CD14-positive monocyte (primary cell): ENCODE data around the gene COL9A3. TPM values are rescaled to one million over a fixed set of nuclear protein-coding genes. Genes with fewer than 3 reads are reported as not detected.

Source experiments
- DNase-seq, 3 donors: peaks; one replicate each; pipeline ENCODE4 v3.0.0-alpha.2; 2011 to 2022
- H2AFZ ChIP-seq: 2 replicates; pipeline ENCODE4 v1.6.0; 2012; ENCODE audit warnings: mild to moderate bottlenecking, low read depth, low read length, inconsistent platforms; ENCODE audit not compliant: insufficient read depth, poor library complexity, severe bottlenecking
- H3K27ac ChIP-seq, 2 donors: 1 replicate in 1 of 2; 2 replicates in 1 of 2; pipeline ENCODE4 v1.5.1; 2012 to 2013; ENCODE audit warnings: low read length in 2 of 2, control low read depth in 1 of 2, inconsistent platforms in 1 of 2, low read depth in 1 of 2, mild to moderate bottlenecking in 1 of 2
- H3K27me3 ChIP-seq, 2 donors: one replicate each; pipeline versions ENCODE4 v1.6.0 to v1.6.1; 2011 to 2013; ENCODE audit warnings: low read length in 2 of 2; ENCODE audit not compliant: control insufficient read depth in 2 of 2, insufficient read depth in 2 of 2
- H3K36me3 ChIP-seq, 2 donors: replicated peaks in 1 of 2; 1 replicate in 1 of 2; 2 replicates in 1 of 2; pipeline versions ENCODE4 v1.5.1 to v1.6.1; 2012 to 2013; ENCODE audit warnings: low read length in 2 of 2, control low read depth in 1 of 2, inconsistent platforms in 1 of 2, mild to moderate bottlenecking in 1 of 2; ENCODE audit not compliant: insufficient read depth in 2 of 2, control insufficient read depth in 1 of 2
- H3K4me1 ChIP-seq, 2 donors: 1 replicate in 1 of 2; 2 replicates in 1 of 2; pipeline versions ENCODE4 v1.5.1 to v1.6.1; 2012 to 2013; ENCODE audit warnings: low read length in 2 of 2, control low read depth in 1 of 2, inconsistent platforms in 1 of 2, mild to moderate bottlenecking in 1 of 2, moderate library complexity in 1 of 2; ENCODE audit not compliant: insufficient read depth in 2 of 2, control insufficient read depth in 1 of 2
- H3K4me2 ChIP-seq: replicated peaks from 2 replicates; pipeline ENCODE3; 2012; ENCODE audit warnings: low read length, moderate library complexity, mild to moderate bottlenecking; ENCODE audit not compliant: poor library complexity, severe bottlenecking; ENCODE audit errors: extremely low read depth
- H3K4me3 ChIP-seq, 3 experiments: fragments of 200-600 bp in 1 of 3; sonication (generic) in 1 of 3; replicated peaks in 1 of 3; 1 replicate in 2 of 3; 2 replicates in 1 of 3; pipeline ENCODE4 v1.5.1; 2011 to 2013; ENCODE audit warnings: low read length in 3 of 3, mild to moderate bottlenecking in 3 of 3, control low read depth in 2 of 3, low read depth in 2 of 3, inconsistent platforms in 1 of 3, moderate library complexity in 1 of 3
- H3K79me2 ChIP-seq: 2 replicates; pipeline ENCODE4 v1.6.0; 2012; ENCODE audit warnings: mild to moderate bottlenecking, control low read depth, inconsistent platforms, low read length, moderate library complexity; ENCODE audit not compliant: insufficient read depth
- H3K9ac ChIP-seq: 2 replicates; pipeline ENCODE4 v1.6.0; 2017; ENCODE audit warnings: low read length, mild to moderate bottlenecking; ENCODE audit not compliant: insufficient read depth, poor library complexity, severe bottlenecking
- H3K9me3 ChIP-seq, 2 donors: replicated peaks in 1 of 2; 1 replicate in 1 of 2; 2 replicates in 1 of 2; pipeline versions ENCODE4 v1.5.1 to v1.6.1; 2012 to 2013; ENCODE audit warnings: low read length in 2 of 2, control low read depth in 1 of 2; ENCODE audit not compliant: control insufficient read depth in 1 of 2, insufficient read depth in 1 of 2
- H4K20me1 ChIP-seq: 2 replicates; pipeline ENCODE4 v1.6.0; 2012; ENCODE audit warnings: mild to moderate bottlenecking, low read length, control low read depth, moderate library complexity; ENCODE audit not compliant: insufficient read depth
- H3K27ac Mint-ChIP-seq, 7 donors: one replicate each; pipeline ENCODE4 v1.8.0; 2020; ENCODE audit warnings: mild to moderate bottlenecking in 7 of 7, mixed read lengths in 7 of 7, moderate library complexity in 6 of 7, inconsistent platforms in 2 of 7
- H3K27me3 Mint-ChIP-seq, 3 donors: one replicate each; pipeline ENCODE4 v1.8.0; 2021 to 2022; ENCODE audit warnings: low read depth in 3 of 3, mild to moderate bottlenecking in 3 of 3, mixed read lengths in 3 of 3, moderate library complexity in 3 of 3, inconsistent platforms in 1 of 3
- H3K36me3 Mint-ChIP-seq, 2 donors: one replicate each; pipeline ENCODE4 v1.8.0; 2020; ENCODE audit warnings: mixed read lengths in 2 of 2, inconsistent platforms in 1 of 2, mild to moderate bottlenecking in 1 of 2
- H3K4me1 Mint-ChIP-seq: one replicate; pipeline ENCODE4 v1.8.0; 2020; ENCODE audit warnings: mild to moderate bottlenecking, mixed read lengths
- H3K4me3 Mint-ChIP-seq, 2 donors: one replicate each; pipeline ENCODE4 v1.8.0; 2020; ENCODE audit warnings: mild to moderate bottlenecking in 2 of 2, mixed read lengths in 2 of 2, moderate library complexity in 1 of 2
- H3K9me3 Mint-ChIP-seq, 7 donors: one replicate each; pipeline ENCODE4 v1.8.0; 2020 to 2022; ENCODE audit warnings: mixed read lengths in 7 of 7, mild to moderate bottlenecking in 6 of 7, moderate library complexity in 6 of 7, inconsistent platforms in 2 of 7
- WGBS: methylation state at CpG from one replicate; pipeline ENCODE4 v1.1.5; 2013; ENCODE audit warnings: missing lambda C conversion rate; ENCODE audit not compliant: insufficient coverage; 5-methylcytosine and 5-hydroxymethylcytosine counted together
- intact Hi-C, 2 donors: fragments of 100-400 bp; cut with micrococcal nuclease; formaldehyde crosslinking; loops; one replicate each; pipeline versions ENCODE4 v1.15.0 to v1.15.1; 2023
- polyA plus RNA-seq, 3 donors: library from polyadenylated mRNA; depleted of rRNA in 1 of 3; unstranded in 2 of 3; stranded (reverse) in 1 of 3; fragments of 300-500 nt in 2 of 3; fragments of >200 nt in 1 of 3; fragmentation: Illumina TruSeq in 2 of 3; gene quantifications; 1 replicate in 2 of 3; 2 replicates in 1 of 3; pipeline ENCODE4 v1.2.3, GENCODE V29; 2012 to 2021
- TF ChIP-seq, protein P1 (sequence below): fragments of 200-600 bp; IDR thresholded peaks from one replicate; pipeline ENCODE4 v1.8.0; 2022; ENCODE audit warnings: antibody characterized with exemption, mild to moderate bottlenecking

The COL9A3 gene
- polyA plus RNA-seq, 3 donors = 1.8 to 4.4 (median 2.6) TPM

DNA sequence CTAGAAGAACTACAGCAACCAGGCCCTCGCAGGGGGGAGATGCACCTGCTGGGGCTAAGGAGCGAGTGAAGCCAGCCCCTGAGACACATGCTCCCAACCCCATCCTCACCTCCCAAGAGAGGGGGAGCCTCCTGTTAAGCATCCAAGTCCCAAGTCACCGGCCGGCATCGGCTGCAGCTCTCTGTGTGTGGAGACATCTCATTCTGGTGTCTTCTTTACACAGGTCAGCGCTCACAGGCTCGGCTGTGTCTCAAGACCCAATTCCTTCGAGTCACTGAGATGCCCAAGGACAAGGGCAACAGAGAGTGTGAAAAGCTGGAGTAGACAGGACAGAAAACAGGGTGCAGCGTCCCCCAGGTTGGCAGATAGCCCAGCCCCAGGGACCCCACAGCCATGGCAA is 41.6 kb upstream of the COL9A3 start:
- Mint-ChIP-seq H3K4me1 (peaks cover 53% of the 10 kb centered on the region), H3K27me3 (peaks cover 1 to 9% (median 5%) of the 10 kb centered on the region in 3 donors), H3K36me3 (no peaks in the 10 kb centered on the region), H3K9me3 (peaks cover 0 to 5% (median 2%) of the 10 kb centered on the region in 7 donors), H3K4me3 (peak overlapping the region in 1 of 2 donors; percentile 40), H3K27ac (no peak overlapping the region)
- Histone ChIP-seq H3K36me3 (no peaks in the 10 kb centered on the region), H4K20me1 (no peaks in the 10 kb centered on the region), H3K27me3 (no peaks in the 10 kb centered on the region), H3K4me3 (peak overlapping the region in 1 of 3 experiments; percentile 8), H3K4me1 (peaks cover 51 to 59% of the 10 kb centered on the region in 2 donors), H2AFZ (peak overlapping the region; percentile 24), H3K79me2 (no peaks in the 10 kb centered on the region), H3K4me2 (peak overlapping the region; percentile 9), H3K9ac (peak overlapping the region; percentile 30), H3K9me3 (no peaks in the 10 kb centered on the region), H3K27ac (peak overlapping the region in 1 of 2 donors; percentile 43)
- 90% methylated on average over 6 of the region's 9 CpGs for WGBS
- TF ChIP-seq, protein P1, sequence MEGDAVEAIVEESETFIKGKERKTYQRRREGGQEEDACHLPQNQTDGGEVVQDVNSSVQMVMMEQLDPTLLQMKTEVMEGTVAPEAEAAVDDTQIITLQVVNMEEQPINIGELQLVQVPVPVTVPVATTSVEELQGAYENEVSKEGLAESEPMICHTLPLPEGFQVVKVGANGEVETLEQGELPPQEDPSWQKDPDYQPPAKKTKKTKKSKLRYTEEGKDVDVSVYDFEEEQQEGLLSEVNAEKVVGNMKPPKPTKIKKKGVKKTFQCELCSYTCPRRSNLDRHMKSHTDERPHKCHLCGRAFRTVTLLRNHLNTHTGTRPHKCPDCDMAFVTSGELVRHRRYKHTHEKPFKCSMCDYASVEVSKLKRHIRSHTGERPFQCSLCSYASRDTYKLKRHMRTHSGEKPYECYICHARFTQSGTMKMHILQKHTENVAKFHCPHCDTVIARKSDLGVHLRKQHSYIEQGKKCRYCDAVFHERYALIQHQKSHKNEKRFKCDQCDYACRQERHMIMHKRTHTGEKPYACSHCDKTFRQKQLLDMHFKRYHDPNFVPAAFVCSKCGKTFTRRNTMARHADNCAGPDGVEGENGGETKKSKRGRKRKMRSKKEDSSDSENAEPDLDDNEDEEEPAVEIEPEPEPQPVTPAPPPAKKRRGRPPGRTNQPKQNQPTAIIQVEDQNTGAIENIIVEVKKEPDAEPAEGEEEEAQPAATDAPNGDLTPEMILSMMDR = no peak
- intact Hi-C loops = no loop called here
- no peak for DNase-seq

DNA sequence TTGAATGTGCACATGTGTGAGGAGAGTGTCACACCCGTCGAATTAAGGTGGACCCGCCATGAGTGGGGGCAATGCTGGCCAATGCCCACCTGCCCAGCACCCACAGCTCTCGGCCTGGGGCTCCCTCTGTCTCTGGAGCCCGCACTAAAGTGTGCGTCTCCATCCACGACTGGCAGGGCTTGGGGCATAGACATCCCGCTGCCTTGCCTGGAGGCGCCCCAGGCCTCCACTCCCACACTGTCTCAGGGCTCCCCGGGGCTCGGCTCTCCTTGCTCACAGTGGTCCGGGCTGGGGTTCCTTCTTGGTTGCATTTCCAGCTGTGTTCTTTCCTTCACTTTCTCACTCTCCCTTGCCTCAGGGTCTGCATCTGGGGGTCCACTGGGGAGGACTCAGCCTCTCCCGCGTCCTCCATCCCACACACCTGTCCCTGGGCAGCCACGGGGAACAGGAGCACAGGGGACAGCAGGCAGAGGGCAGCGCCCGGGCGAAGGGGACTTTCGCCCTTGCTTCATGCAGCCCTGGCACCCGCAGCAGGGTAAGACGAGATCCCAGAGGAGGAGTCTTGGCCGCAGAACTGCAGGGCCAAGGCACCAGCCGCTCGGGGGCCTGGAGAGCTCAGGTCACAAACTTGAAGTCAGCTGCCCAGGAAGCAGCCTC is 40.7 kb upstream of the COL9A3 start:
- TF ChIP-seq, protein P1 = no peak
- H3K4me1 ChIP-seq = peaks cover 51 to 59% of the 10 kb centered on the region in 2 donors
- DNase-seq = no peak
- no peaks in the 10 kb centered on the region for H3K27me3 ChIP-seq
- H3K4me1 Mint-ChIP-seq = peaks cover 53% of the 10 kb centered on the region
- H3K27ac ChIP-seq = peak overlapping the region; percentile 53 to 55
- no peaks in the 10 kb centered on the region for H3K36me3 ChIP-seq
- peak overlapping the region; percentile 30 for H2AFZ ChIP-seq
- no peaks in the 10 kb centered on the region for H3K36me3 Mint-ChIP-seq
- peak overlapping the region; percentile 39 for H3K4me2 ChIP-seq
- H3K4me3 ChIP-seq = peak overlapping the region in 1 of 3 experiments; percentile 32
- no peak overlapping the region for H3K9ac ChIP-seq
- intact Hi-C loops = no loop called here
- peaks cover 0 to 9% (median 6%) of the 10 kb centered on the region in 3 donors for H3K27me3 Mint-ChIP-seq
- no peak overlapping the region for H3K4me3 Mint-ChIP-seq
- H4K20me1 ChIP-seq = no peaks in the 10 kb centered on the region
- 91% methylated on average over 21 of the region's 24 CpGs for WGBS
- H3K9me3 Mint-ChIP-seq = peaks cover 0 to 5% (median 2%) of the 10 kb centered on the region in 7 donors
- no peaks in the 10 kb centered on the region for H3K9me3 ChIP-seq
- H3K79me2 ChIP-seq = no peaks in the 10 kb centered on the region
- H3K27ac Mint-ChIP-seq = peak overlapping the region in 6 of 7 donors; percentile 35 to 81 (median 64)
